GM21447 (cell line): Measurements from ENCODE around the gene TBC1D2B.
A peak's percentile ranks its signal among the peaks of the same experiment; 100 is the strongest.

Experiments
- ATAC-seq: cut with Tn5 transposase; IDR thresholded peaks from one replicate; pipeline ENCODE4 v1.9.1; 2021; ENCODE audit not compliant: unreplicated experiment

The TBC1D2B gene

GRCh38 chr15:78077053-78077870 is at the start of gene TBC1D2B:
TBC1D2B (minus strand) TSS chr15:78077711; CDS start chr15:78077652, 59 bp downstream.
- peak; percentile 59 for ATAC-seq

- ATAC-seq: no peak
Observed at GRCh38 chr15:78125267-78125666, 47.8 kb upstream of the TBC1D2B start.

- ATAC-seq: no peak
Observed at GRCh38 chr15:78120523-78120922, 43.0 kb upstream of the TBC1D2B start.

GRCh38 chr15:78112551-78112950 is 35.0 kb upstream of the TBC1D2B start:
- no peak for ATAC-seq

- ATAC-seq: no peak
Observed at GRCh38 chr15:78111788-78112187, 34.3 kb upstream of the TBC1D2B start.

GRCh38 chr15:78110916-78111475 is 33.5 kb upstream of the TBC1D2B start:
- no peak for ATAC-seq

GRCh38 chr15:78110096-78110495 is 32.6 kb upstream of the TBC1D2B start:
- no peak for ATAC-seq

GRCh38 chr15:78109156-78109555 is 31.6 kb upstream of the TBC1D2B start:
- no peak for ATAC-seq

- ATAC-seq: peak; percentile 43
Observed at GRCh38 chr15:78108300-78109084, 31.0 kb upstream of the TBC1D2B start.

GRCh38 chr15:78107471-78107870 is 30.0 kb upstream of the TBC1D2B start:
- ATAC-seq: no peak

GRCh38 chr15:78105476-78106241 is 28.1 kb upstream of the TBC1D2B start:
- no peak for ATAC-seq

GRCh38 chr15:78104566-78105475 is 27.3 kb upstream of the TBC1D2B start:
- no peak for ATAC-seq

GRCh38 chr15:78104119-78104479 is 26.6 kb upstream of the TBC1D2B start:
- ATAC-seq: peak; percentile 9

- peak; percentile 83 for ATAC-seq
Observed at GRCh38 chr15:78103406-78104118, 26.1 kb upstream of the TBC1D2B start.

GRCh38 chr15:78102741-78103140 is 25.2 kb upstream of the TBC1D2B start:
- no peak for ATAC-seq

GRCh38 chr15:78102211-78102610 is 24.7 kb upstream of the TBC1D2B start:
- ATAC-seq: no peak

- ATAC-seq: no peak
Observed at GRCh38 chr15:78101423-78102105, 24.1 kb upstream of the TBC1D2B start.

GRCh38 chr15:78100886-78101285 is 23.4 kb upstream of the TBC1D2B start:
- ATAC-seq: no peak
